Esophagus squamous epithelium (tissue), 5 donors: ENCODE results near the gene AOX1. TPM values are rescaled to one million over a fixed set of nuclear protein-coding genes. Genes with fewer than 3 reads are reported as not detected.

Experiments
- DNase-seq: peaks from one replicate; lab custom pipeline; 2025; lab: John Stamatoyannopoulos, UW
- H3K27ac ChIP-seq, 4 donors: fragments of 200-600 bp; sonication (generic); one replicate each; pipeline ENCODE4 v1.5.1; 2016 to 2019; ENCODE audit warnings: mild to moderate bottlenecking in 1 of 4
- H3K27me3 ChIP-seq, 4 donors: fragments of 200-600 bp; sonication (generic); 1 replicate in 3 of 4; 2 replicates in 1 of 4; pipeline versions ENCODE4 v1.5.1 to v1.6.0; 2017 to 2021; ENCODE audit warnings: antibody characterized with exemption in 1 of 4
- H3K36me3 ChIP-seq, 3 donors: fragments of 200-600 bp; sonication (generic); one replicate each; pipeline ENCODE4 v1.5.1; 2016 to 2019
- H3K4me1 ChIP-seq, 3 donors: fragments of 200-600 bp; sonication (generic); one replicate each; pipeline ENCODE4 v1.5.1; 2017 to 2019
- H3K4me3 ChIP-seq, 4 donors: fragments of 200-600 bp; sonication (generic); 1 replicate in 3 of 4; 2 replicates in 1 of 4; pipeline ENCODE4 v1.5.1; 2016 to 2019; ENCODE audit warnings: mild to moderate bottlenecking in 2 of 4, moderate library complexity in 1 of 4
- H3K9me3 ChIP-seq, 3 donors: fragments of 200-600 bp; sonication (generic); one replicate each; pipeline ENCODE4 v1.5.1; 2016 to 2019
- POLR2A ChIP-seq, 4 donors: fragments of 450-650 bp; IDR thresholded peaks; one replicate each; pipeline ENCODE4 v1.6.1; 2017; ENCODE audit warnings: antibody characterized with exemption in 4 of 4, mild to moderate bottlenecking in 4 of 4, moderate library complexity in 3 of 4
- WGBS, 2 donors: methylation state at CpG; one replicate each; pipeline ENCODE4 v1.1.5; 2018; 5-methylcytosine and 5-hydroxymethylcytosine counted together
- intact Hi-C: fragments of 100-400 bp; cut with DNase I; formaldehyde crosslinking; loops from one replicate; pipeline ENCODE4 v1.15.0; 2022
- total RNA-seq, 4 donors: library from RNA; depleted of rRNA; stranded (reverse); fragments of >200 nt; gene quantifications; one replicate each; pipeline ENCODE4 v1.1.0, GENCODE V29; 2016
- TF ChIP-seq, protein P1 (sequence below), 6 experiments: fragments of 450-650 bp in 4 of 6; fragments of 200-600 bp in 2 of 6; sonication (generic) in 2 of 6; IDR thresholded peaks; one replicate each; pipeline ENCODE4 v1.5.1; 2016 to 2019; ENCODE audit warnings: antibody characterized with exemption in 6 of 6, mild to moderate bottlenecking in 4 of 6, moderate library complexity in 4 of 6
- donor health status: DM: yes; HTN: yes; CAD: no.

The AOX1 gene
- total RNA-seq, 4 donors from 2014 or later: 3.2 to 69.4 (median 14.6) TPM

DNA sequence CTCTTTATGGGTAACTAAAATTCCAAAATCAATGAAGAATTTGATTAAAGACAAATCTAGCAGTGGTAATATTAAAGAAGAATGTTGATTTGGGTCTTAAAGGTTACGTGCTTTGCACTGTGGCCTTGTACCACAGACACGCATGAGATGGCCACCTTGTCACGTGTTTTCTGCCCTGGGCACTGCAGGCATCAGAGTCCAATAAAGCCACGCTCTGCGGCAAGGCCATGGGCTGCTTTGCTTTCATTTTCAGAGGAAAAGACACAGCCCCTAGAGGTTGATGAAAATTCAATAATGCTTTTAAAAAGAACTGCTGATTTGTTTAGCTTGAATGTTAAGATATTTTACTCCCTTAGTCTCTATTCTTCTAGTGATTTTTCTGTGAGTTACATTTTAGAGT is 30.4 kb downstream of the AOX1 start:
- Histone ChIP-seq H3K27ac (no peak overlapping the region), H3K4me3 (no peak overlapping the region), H3K36me3 (peaks cover 0 to 11% (median 0%) of the 10 kb centered on the region in 3 donors), H3K9me3 (no peaks in the 10 kb centered on the region), H3K4me1 (peaks cover 0 to 12% (median 0%) of the 10 kb centered on the region in 3 donors), H3K27me3 (no peaks in the 10 kb centered on the region)
- intact Hi-C loops: no loop called here
- 74 to 83% methylated on average over 5 of the region's 5 CpGs for WGBS, 2 donors
- TF ChIP-seq, protein P1, sequence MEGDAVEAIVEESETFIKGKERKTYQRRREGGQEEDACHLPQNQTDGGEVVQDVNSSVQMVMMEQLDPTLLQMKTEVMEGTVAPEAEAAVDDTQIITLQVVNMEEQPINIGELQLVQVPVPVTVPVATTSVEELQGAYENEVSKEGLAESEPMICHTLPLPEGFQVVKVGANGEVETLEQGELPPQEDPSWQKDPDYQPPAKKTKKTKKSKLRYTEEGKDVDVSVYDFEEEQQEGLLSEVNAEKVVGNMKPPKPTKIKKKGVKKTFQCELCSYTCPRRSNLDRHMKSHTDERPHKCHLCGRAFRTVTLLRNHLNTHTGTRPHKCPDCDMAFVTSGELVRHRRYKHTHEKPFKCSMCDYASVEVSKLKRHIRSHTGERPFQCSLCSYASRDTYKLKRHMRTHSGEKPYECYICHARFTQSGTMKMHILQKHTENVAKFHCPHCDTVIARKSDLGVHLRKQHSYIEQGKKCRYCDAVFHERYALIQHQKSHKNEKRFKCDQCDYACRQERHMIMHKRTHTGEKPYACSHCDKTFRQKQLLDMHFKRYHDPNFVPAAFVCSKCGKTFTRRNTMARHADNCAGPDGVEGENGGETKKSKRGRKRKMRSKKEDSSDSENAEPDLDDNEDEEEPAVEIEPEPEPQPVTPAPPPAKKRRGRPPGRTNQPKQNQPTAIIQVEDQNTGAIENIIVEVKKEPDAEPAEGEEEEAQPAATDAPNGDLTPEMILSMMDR (IDR thresholded peaks at IDR 0.05): no peak
- no peak for TF ChIP-seq POLR2A (IDR thresholded peaks at IDR 0.05)
- DNase-seq: no peak

DNA sequence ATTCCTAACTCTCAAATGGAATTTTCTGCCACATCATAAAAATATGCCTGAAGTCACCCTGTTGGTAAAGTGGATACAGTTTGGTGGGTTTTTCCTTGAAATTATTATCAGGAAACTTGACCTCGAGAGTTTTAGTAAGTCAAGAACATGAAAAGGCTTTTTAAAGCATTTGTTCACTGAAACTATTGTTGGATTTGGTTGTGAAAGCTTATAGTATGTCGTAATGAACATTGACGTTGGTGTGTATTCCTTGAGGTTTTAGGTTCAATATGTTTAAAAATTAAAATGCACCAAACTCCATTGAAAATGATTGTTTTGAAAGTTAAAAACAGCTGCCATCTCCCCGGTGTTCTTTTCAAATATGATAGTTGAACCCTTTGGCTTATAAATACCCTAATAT is 30.8 kb downstream of the AOX1 start:
- intact Hi-C loops: no loop called here
- peaks cover 0 to 12% (median 0%) of the 10 kb centered on the region in 3 donors for H3K4me1 ChIP-seq
- WGBS, 2 donors: 71 to 73% methylated on average over 4 of the region's 4 CpGs
- TF ChIP-seq, protein P1 (IDR thresholded peaks at IDR 0.05): no peak
- peaks cover 0 to 11% (median 0%) of the 10 kb centered on the region in 3 donors for H3K36me3 ChIP-seq
- no peak overlapping the region for H3K27ac ChIP-seq
- DNase-seq: no peak
- H3K4me3 ChIP-seq: no peak overlapping the region
- no peaks in the 10 kb centered on the region for H3K27me3 ChIP-seq
- no peaks in the 10 kb centered on the region for H3K9me3 ChIP-seq

DNA sequence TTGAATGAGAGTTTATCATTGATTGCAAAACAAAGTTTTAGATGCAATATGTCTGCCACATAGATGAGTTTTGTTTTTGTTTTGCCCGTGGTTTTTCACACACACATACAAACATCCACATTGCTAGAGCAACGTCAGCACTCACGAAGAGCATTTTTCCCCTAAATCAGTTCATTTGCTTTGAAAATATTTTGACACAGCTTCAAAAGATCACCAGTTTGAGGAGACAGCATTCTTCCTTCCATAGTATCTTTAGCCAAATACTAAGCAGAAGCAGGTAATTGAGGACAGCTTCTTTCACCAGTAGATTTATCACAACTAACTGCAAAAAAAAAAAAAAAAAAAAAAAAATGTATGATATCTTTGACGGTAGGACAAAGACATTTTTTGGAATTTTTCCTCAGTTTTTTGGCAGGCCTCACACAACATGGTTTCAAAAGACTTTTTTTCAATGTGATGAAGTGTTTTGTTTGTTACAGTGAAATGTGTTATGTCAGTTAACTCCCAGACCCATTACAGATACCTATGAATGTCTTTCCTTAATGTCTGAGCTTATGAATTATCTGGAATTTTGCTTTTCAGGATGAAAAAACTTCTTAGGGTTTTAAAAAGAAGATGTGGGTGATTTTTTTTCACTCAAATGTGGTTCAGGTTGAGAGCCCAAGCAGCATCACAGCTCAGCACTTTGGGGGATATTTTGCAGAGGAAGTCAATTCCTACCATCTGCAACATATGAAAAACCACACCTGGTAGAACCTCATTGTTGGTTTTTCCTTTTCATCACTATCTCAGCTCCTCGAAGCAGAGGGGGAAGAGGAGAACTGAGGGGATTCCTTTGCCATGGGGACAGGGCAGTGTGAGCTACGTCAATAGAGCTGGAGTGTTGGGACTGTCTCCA is 31.6 kb downstream of the AOX1 start:
- 52 to 54% methylated on average over 6 of the region's 6 CpGs for WGBS, 2 donors
- intact Hi-C loops: no loop called here
- Histone ChIP-seq H3K27me3 (no peaks in the 10 kb centered on the region), H3K4me3 (no peak overlapping the region), H3K4me1 (peaks cover 0 to 12% (median 0%) of the 10 kb centered on the region in 3 donors), H3K9me3 (no peaks in the 10 kb centered on the region), H3K36me3 (peaks cover 0 to 8% (median 0%) of the 10 kb centered on the region in 3 donors), H3K27ac (peak overlapping the region in 1 of 4 donors; percentile 22)
- no peak for TF ChIP-seq POLR2A (IDR thresholded peaks at IDR 0.05)
- TF ChIP-seq, protein P1 (IDR thresholded peaks at IDR 0.05): no peak
- DNase-seq: no peak

DNA sequence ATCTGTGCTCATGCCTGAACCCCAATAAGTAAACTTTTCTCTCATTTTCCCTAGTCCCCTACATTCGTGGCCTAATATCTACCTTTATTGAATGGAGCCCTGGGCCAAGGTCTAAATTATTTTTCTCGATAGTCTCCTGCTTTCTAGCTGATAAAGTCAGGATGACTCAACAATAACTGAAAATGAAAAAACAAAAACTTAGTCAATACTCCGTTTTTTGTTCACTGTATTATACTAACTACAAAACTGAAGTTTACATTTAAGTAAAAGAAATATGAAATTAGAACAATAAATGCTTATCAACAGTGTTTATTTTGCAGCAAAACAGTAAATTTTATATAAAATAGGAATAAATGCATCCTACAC is 32.2 kb downstream of the AOX1 start:
- TF ChIP-seq, protein P1 (IDR thresholded peaks at IDR 0.05): no peak
- TF ChIP-seq POLR2A (IDR thresholded peaks at IDR 0.05): no peak
- intact Hi-C loops: no loop called here
- no peak for DNase-seq
- H3K27me3 ChIP-seq: no peaks in the 10 kb centered on the region
- H3K9me3 ChIP-seq: no peaks in the 10 kb centered on the region
- H3K4me1 ChIP-seq: peaks cover 0 to 12% (median 0%) of the 10 kb centered on the region in 3 donors
- 51 to 54% methylated on average over 3 of the region's 3 CpGs for WGBS, 2 donors
- H3K36me3 ChIP-seq: peaks cover 0 to 6% (median 0%) of the 10 kb centered on the region in 3 donors
- peak overlapping the region in 1 of 4 donors; percentile 22 for H3K27ac ChIP-seq
- no peak overlapping the region for H3K4me3 ChIP-seq

DNA sequence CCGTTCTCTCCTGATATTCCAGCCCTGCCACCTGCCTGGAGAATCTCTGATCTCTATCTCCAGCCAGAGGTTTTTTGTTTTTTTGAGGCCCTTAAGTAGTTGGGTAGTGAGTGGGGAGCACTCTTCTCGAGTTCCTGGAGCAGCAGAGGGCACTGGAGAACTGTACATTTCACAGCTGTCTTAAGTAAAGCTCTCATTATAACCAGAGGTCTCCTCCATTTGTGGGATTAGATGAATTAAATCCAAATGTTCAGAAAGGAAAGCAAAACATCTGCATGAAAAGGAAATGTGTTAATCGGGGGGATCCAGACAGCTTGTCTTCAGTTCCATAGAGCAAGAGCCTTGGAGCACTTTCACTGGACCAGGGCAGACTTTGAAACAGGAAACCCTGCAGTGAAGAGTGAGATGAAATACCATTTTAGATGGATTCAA is 32.8 kb downstream of the AOX1 start:
- Histone ChIP-seq H3K36me3 (peaks cover 0 to 9% (median 0%) of the 10 kb centered on the region in 3 donors), H3K27ac (no peak overlapping the region), H3K4me1 (peaks cover 0 to 12% (median 0%) of the 10 kb centered on the region in 3 donors), H3K9me3 (no peaks in the 10 kb centered on the region), H3K4me3 (no peak overlapping the region), H3K27me3 (no peaks in the 10 kb centered on the region)
- TF ChIP-seq POLR2A (IDR thresholded peaks at IDR 0.05): no peak
- TF ChIP-seq, protein P1 (IDR thresholded peaks at IDR 0.05): no peak
- intact Hi-C loops: no loop called here
- WGBS, 2 donors: 46 to 50% methylated on average over 3 of the region's 3 CpGs
- DNase-seq: no peak
